ENCODE measurements around the gene ARL4D. TPM values are rescaled to one million over a fixed set of nuclear protein-coding genes. Genes with fewer than 3 reads are reported as not detected.

ARL4D gene
- total and polyA plus RNA-seq, 4 donors, result 10.3 to 37.8 (median 16.4) TPM

GRCh38 chr17:43423777-43424455 is 25.1 kb downstream of the ARL4D start:
- H3K27me3 ChIP-seq (ENCODE audit: control insufficient read depth in 3 of 3, insufficient read depth in 3 of 3, low read length in 2 of 3), result peaks cover 0 to 3% (median 0%) of the 10 kb centered on the region in 3 donors
- peaks cover 0 to under 1% (median 0%) of the 10 kb centered on the region in 5 donors for H3K4me1 ChIP-seq (ENCODE audit: control insufficient read depth in 5 of 5, insufficient read depth in 5 of 5, low read length in 5 of 5)
- no peak overlapping the region for H3K9ac ChIP-seq (ENCODE audit: insufficient read depth in 1 of 2, low read length in 2 of 2)
- H3K36me3 ChIP-seq (ENCODE audit: control insufficient read depth in 4 of 4, insufficient read depth in 4 of 4, low read length in 4 of 4), result no peaks in the 10 kb centered on the region
- ATAC-seq (ENCODE audit: insufficient read depth, low FRiP score) (no peak), DNase-seq (no peak)
- H3K27ac ChIP-seq (ENCODE audit: low read depth in 1 of 2, low read length in 1 of 2), result no peak overlapping the region
- H3K4me3 ChIP-seq, result no peak overlapping the region
- TF ChIP-seq, protein P1, sequence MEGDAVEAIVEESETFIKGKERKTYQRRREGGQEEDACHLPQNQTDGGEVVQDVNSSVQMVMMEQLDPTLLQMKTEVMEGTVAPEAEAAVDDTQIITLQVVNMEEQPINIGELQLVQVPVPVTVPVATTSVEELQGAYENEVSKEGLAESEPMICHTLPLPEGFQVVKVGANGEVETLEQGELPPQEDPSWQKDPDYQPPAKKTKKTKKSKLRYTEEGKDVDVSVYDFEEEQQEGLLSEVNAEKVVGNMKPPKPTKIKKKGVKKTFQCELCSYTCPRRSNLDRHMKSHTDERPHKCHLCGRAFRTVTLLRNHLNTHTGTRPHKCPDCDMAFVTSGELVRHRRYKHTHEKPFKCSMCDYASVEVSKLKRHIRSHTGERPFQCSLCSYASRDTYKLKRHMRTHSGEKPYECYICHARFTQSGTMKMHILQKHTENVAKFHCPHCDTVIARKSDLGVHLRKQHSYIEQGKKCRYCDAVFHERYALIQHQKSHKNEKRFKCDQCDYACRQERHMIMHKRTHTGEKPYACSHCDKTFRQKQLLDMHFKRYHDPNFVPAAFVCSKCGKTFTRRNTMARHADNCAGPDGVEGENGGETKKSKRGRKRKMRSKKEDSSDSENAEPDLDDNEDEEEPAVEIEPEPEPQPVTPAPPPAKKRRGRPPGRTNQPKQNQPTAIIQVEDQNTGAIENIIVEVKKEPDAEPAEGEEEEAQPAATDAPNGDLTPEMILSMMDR (IDR thresholded peaks at IDR 0.05; ENCODE audit: control extremely low read depth, extremely low read depth), result no peak
- WGBS, 2 donors, result 91 to 92% methylated on average over 6 of the region's 6 CpGs
- H3K9me3 ChIP-seq (ENCODE audit: control insufficient read depth in 4 of 4, insufficient read depth in 3 of 4, low read length in 3 of 4), result no peaks in the 10 kb centered on the region

- H3K4me3 ChIP-seq, result no peak overlapping the region
- peaks cover 0 to 11% (median 0%) of the 10 kb centered on the region in 5 donors for H3K4me1 ChIP-seq (ENCODE audit: control insufficient read depth in 5 of 5, insufficient read depth in 5 of 5, low read length in 5 of 5)
- no peak overlapping the region for H3K9ac ChIP-seq (ENCODE audit: insufficient read depth in 1 of 2, low read length in 2 of 2)
- H3K36me3 ChIP-seq (ENCODE audit: control insufficient read depth in 4 of 4, insufficient read depth in 4 of 4, low read length in 4 of 4), result no peaks in the 10 kb centered on the region
- TF ChIP-seq, protein P1 (IDR thresholded peaks at IDR 0.05; ENCODE audit: control extremely low read depth, extremely low read depth), result no peak
- no peaks in the 10 kb centered on the region for H3K9me3 ChIP-seq (ENCODE audit: control insufficient read depth in 4 of 4, insufficient read depth in 3 of 4, low read length in 3 of 4)
- H3K27ac ChIP-seq (ENCODE audit: low read depth in 1 of 2, low read length in 1 of 2), result no peak overlapping the region
- H3K27me3 ChIP-seq (ENCODE audit: control insufficient read depth in 3 of 3, insufficient read depth in 3 of 3, low read length in 2 of 3), result peaks cover 0 to 3% (median 0%) of the 10 kb centered on the region in 3 donors
- WGBS, 2 donors, result 83 to 88% methylated on average over 9 of the region's 9 CpGs
- ATAC-seq (ENCODE audit: insufficient read depth, low FRiP score), result no peak
- no peak for DNase-seq
Measured at GRCh38 chr17:43427362-43428043, 28.7 kb downstream of the ARL4D start.

DNA sequence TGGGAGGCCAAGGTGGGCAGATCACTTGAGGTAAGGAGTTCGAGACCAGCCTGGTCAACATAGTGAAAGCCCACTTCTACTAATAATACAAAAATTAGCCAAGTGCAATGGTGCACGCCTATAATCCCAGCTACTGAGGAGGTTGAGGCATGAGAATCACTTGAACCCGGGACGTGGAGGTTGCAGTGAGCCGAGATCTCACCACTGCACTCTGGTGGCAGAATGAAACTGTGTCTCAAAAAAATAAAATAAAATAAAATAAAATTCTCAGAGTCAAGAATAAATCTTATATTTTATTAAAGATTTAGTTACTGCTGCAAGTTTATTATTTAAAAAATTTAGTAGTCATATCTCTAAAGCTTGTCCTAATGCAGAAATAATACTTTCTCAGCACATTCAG is 29.7 kb downstream of the ARL4D start:
- Histone ChIP-seq H3K27me3 (ENCODE audit: control insufficient read depth in 3 of 3, insufficient read depth in 3 of 3, low read length in 2 of 3) (peaks cover 0 to 3% (median 0%) of the 10 kb centered on the region in 3 donors), H3K4me3 (no peak overlapping the region), H3K4me1 (ENCODE audit: control insufficient read depth in 5 of 5, insufficient read depth in 5 of 5, low read length in 5 of 5) (peaks cover 0 to 11% (median 0%) of the 10 kb centered on the region in 5 donors), H3K9ac (ENCODE audit: insufficient read depth in 1 of 2, low read length in 2 of 2) (no peak overlapping the region), H3K27ac (ENCODE audit: low read depth in 1 of 2, low read length in 1 of 2) (no peak overlapping the region), H3K9me3 (ENCODE audit: control insufficient read depth in 4 of 4, insufficient read depth in 3 of 4, low read length in 3 of 4) (no peaks in the 10 kb centered on the region), H3K36me3 (ENCODE audit: control insufficient read depth in 4 of 4, insufficient read depth in 4 of 4, low read length in 4 of 4) (no peaks in the 10 kb centered on the region)
- 68 to 73% methylated on average over 5 of the region's 5 CpGs for WGBS, 2 donors
- ATAC-seq (ENCODE audit: insufficient read depth, low FRiP score) (no peak), DNase-seq (no peak)
- TF ChIP-seq, protein P1 (IDR thresholded peaks at IDR 0.05; ENCODE audit: control extremely low read depth, extremely low read depth), result no peak

All from lung (tissue), 12 donors.